Astrocyte of the spinal cord (primary cell): ENCODE data around the gene EGFL7.

ENCODE experiments used
- DNase-seq: peaks from one replicate; pipeline ENCODE4 v3.0.0; 2011; ENCODE audit warnings: low read depth, low spot score
- H3K4me3 ChIP-seq: 2 replicates; pipeline ENCODE4 v1.5.1; 2011; ENCODE audit warnings: low read depth, mild to moderate bottlenecking, low read length, moderate library complexity
- CTCF ChIP-seq: IDR thresholded peaks from 2 replicates; pipeline ENCODE4 v1.5.1; 2012; ENCODE audit warnings: low read depth, mild to moderate bottlenecking, low read length, inconsistent platforms
- in situ Hi-C: cut with HindIII; loops from 2 replicates; pipeline ENCODE4 v1.10.0; 2017; ENCODE audit warnings: low sequenced_read_pairs

The EGFL7 gene

GRCh38 chr9:136653323-136654079 is 9.2 kb upstream of the EGFL7 start:
- no peak overlapping the region for H3K4me3 ChIP-seq
- no peak for DNase-seq
- in situ Hi-C loops = no loop called here
- no peak for TF ChIP-seq CTCF

DNA sequence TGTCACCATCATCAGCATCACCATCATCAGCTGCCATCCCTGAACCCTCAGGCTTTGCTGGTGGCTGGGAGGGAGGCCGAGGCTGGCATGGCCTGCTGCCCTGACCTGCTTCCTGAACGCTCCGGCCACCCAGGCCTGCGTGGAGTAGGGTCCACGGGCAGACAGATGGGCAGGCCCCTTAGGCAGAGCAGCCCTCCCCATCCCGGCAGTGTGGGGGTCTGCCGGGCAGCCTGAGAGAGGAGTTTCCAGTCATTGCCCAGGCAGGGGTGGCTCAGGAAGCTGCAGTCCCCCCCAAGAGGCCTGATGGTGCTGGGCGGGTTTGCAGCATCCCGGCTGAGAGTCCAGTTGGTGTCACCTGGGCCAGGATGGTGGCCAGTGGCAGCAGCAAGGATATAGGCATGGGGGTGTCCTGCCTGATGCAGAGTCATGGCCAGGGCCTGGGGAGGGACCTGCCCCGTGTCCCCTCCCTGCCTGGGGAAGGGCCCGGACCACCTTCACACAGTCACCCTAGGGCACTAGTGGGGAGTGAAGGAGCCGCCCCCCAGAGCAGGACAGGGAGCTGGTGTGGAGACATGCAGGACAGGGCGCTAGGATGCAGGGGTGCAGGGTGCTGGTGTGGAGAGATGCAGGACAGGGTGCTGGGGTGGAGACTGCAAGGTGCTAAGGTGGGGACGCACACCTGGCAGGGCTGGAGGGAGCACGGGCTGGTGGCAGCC is 7.7 kb upstream of the EGFL7 start:
- in situ Hi-C loops = no loop called here
- TF ChIP-seq CTCF = no peak
- DNase-seq = no peak
- no peak overlapping the region for H3K4me3 ChIP-seq

DNA sequence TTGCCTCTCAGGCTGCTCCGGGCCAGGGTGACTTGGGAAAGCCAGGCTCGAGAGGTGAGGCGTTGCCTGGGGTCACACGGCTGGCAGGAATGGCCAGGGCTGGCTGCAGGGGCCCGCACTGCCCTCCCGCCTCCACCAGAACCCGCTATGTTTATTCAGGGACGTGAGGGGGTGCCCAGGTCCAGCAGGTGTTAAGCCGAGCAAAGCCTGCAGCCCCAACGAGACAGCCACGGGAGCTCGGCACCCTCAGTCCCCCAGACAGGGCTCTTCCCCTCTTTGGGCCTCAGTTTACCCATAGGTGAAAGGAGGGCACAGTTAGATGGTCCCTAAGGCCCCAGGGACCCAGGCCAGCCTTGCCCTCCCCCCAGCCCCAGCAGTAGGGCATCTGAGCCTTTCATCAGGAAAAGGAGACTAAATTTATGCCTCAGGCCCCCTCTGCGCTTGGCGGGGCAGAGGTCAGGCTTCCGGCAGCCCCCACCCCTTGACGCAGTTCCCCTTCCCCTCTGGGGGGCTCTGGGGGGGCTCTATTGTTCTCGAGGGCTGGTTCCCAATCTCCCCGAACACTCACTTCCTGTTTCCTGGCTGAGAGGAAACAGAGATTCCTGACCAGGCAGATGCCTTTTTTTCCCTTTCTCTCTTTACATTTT is 7.1 kb upstream of the EGFL7 start:
- TF ChIP-seq CTCF = no peak
- no peak overlapping the region for H3K4me3 ChIP-seq
- DNase-seq = no peak
- in situ Hi-C loops = no loop called here

DNA sequence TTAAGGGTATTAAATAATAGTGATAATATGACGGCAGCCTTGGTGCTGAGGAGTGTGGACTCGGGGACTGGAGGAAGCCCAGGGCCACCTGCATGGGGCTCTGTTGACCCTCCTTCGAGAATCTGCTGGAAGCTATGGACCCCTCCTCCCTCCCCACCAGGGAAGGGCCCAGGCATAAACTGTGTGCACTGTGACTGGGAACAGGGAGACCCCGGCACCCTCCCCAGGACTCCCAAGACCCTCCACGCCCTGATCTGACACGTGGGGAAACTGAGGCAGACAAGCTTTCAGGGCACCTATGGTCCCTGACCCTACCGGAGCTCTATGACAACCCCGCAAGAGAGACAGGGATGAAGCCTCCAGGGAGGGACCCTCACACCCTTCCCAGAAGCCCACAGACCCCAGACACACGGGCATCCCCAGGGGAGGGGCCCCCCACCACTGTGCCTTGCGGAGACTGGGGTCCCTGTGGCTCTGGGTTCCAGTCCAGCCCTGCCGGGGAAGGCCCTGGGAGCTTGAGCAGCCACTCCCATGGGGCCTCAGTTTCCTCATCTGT is 6.5 kb upstream of the EGFL7 start:
- in situ Hi-C loops = no loop called here
- DNase-seq = no peak
- no peak overlapping the region for H3K4me3 ChIP-seq
- TF ChIP-seq CTCF = no peak

- no peak for DNase-seq
- in situ Hi-C loops = no loop called here
- H3K4me3 ChIP-seq = no peak overlapping the region
- TF ChIP-seq CTCF = no peak
Observed at GRCh38 chr9:136656795-136657611, 5.7 kb upstream of the EGFL7 start.
